HepG2 (cell line): ENCODE data around the gene PLEKHM2. TPM values are rescaled to one million over a fixed set of nuclear protein-coding genes. Genes with fewer than 3 reads are reported as not detected.

Experiments used
- ATAC-seq: fragments of 200-7000 bp; cut with Tn5 transposase; 3 replicates; pipeline ENCODE4 v1.9.1; 2020; ENCODE audit warnings: mild to moderate bottlenecking, moderate library complexity
- BruUV-seq: library from RNA; stranded (reverse); fragments of 400-500 nt; replicated peaks from 2 replicates; lab custom pipeline; 2021; lab: Mats Ljungman, UMichigan
- CTCF ChIA-PET: fragments of 300-600 bp; formaldehyde crosslinking; extraction: SDS; loops from one replicate; lab custom pipeline; 2021; ENCODE audit warnings: low total read pairs, inconsistent platforms, low intra/inter-chr PET ratio; lab: Yijun Ruan, JAX
- POLR2A ChIA-PET: fragments of 350-600 bp; sonication (Branson Sonifier 250); formaldehyde crosslinking; loops from one replicate; lab custom pipeline; 2020; ENCODE audit warnings: antibody characterized with exemption, inconsistent platforms; lab: Yijun Ruan, JAX
- DNase-seq: peaks from one replicate; pipeline ENCODE4 v3.0.0-alpha.2; 2015; ENCODE audit warnings: low spot score
- FAIRE-seq: peaks from 3 replicates; lab custom pipeline; 2011; peaks lifted over from hg19 to GRCh38; lab: Jason Lieb, UNC
- H2AFZ ChIP-seq: one replicate; pipeline ENCODE4 v1.6.1; 2011; ENCODE audit warnings: low read length, inconsistent platforms
- H3K27ac ChIP-seq: fragments of 300-600 bp; 3 replicates; pipeline ENCODE4 v1.8.0; 2011; ENCODE audit warnings: mixed run types, mild to moderate bottlenecking, mixed read lengths, low read length, inconsistent platforms; ENCODE audit not compliant: insufficient read depth; ENCODE audit errors: extremely low read length
- H3K27me3 ChIP-seq, 2 experiments: fragments of 200-600 bp in 1 of 2; 2 replicates in 1 of 2; 3 replicates in 1 of 2; pipeline versions ENCODE4 v1.6.0 to v1.8.0; 2011; ENCODE audit warnings: low read length in 2 of 2, mild to moderate bottlenecking in 2 of 2, moderate library complexity in 2 of 2, inconsistent platforms in 1 of 2; ENCODE audit not compliant: insufficient read depth in 2 of 2, control insufficient read depth in 1 of 2
- H3K36me3 ChIP-seq, 2 experiments: fragments of 200-600 bp in 1 of 2; replicated peaks in 1 of 2; 2 replicates in 1 of 2; 3 replicates in 1 of 2; pipeline versions ENCODE4 v1.5.1 to v1.8.0; 2011; ENCODE audit warnings: low read length in 2 of 2, inconsistent platforms in 1 of 2; ENCODE audit not compliant: insufficient read depth in 2 of 2, control insufficient read depth in 1 of 2
- H3K4me1 ChIP-seq: 2 replicates; pipeline ENCODE4 v1.5.1; 2012; ENCODE audit warnings: low read length, inconsistent platforms; ENCODE audit not compliant: insufficient read depth
- H3K4me2 ChIP-seq: 2 replicates; pipeline ENCODE4 v1.6.0; 2011; ENCODE audit warnings: low read depth, low read length, inconsistent platforms
- H3K4me3 ChIP-seq, 3 experiments: fragments of 200-600 bp in 1 of 3; sonication (generic), shearing (Covaris generic) in 1 of 3; replicated peaks in 1 of 3; 2 replicates each; pipeline ENCODE4 v1.5.1; 2011 to 2016; ENCODE audit warnings: low read length in 3 of 3, inconsistent platforms in 2 of 3, low read depth in 2 of 3, mild to moderate bottlenecking in 2 of 3, control low read depth in 1 of 3, mixed read lengths in 1 of 3; ENCODE audit not compliant: insufficient read depth in 1 of 3
- H3K79me2 ChIP-seq: one replicate; pipeline ENCODE4 v1.6.1; 2011; ENCODE audit warnings: low read length, inconsistent platforms; ENCODE audit not compliant: insufficient read depth
- H3K9ac ChIP-seq: 2 replicates; pipeline ENCODE4 v1.6.0; 2011; ENCODE audit warnings: mild to moderate bottlenecking, low read depth, low read length, inconsistent platforms; ENCODE audit not compliant: insufficient read depth
- H3K9me3 ChIP-seq: 2 replicates; pipeline ENCODE4 v1.5.1; 2012; ENCODE audit warnings: mild to moderate bottlenecking, low read length
- H4K20me1 ChIP-seq: 2 replicates; pipeline ENCODE4 v1.6.0; 2011; ENCODE audit warnings: inconsistent platforms, mild to moderate bottlenecking, low read length, moderate library complexity; ENCODE audit not compliant: insufficient read depth
- AGO2 ChIP-seq: fragments of 200-400 bp; formaldehyde crosslinking; optimal IDR thresholded peaks from 2 replicates; pipeline ENCODE3; 2017; ENCODE audit warnings: mild to moderate bottlenecking, low read depth, low read length, moderate library complexity
- BRF2 ChIP-seq: sonication (generic); formaldehyde crosslinking; IDR thresholded peaks from 2 replicates; pipeline ENCODE4 v1.8.1; 2022; ENCODE audit warnings: mild to moderate bottlenecking, missing genetic modification reagents
- MAFG ChIP-seq: sonication (generic); formaldehyde crosslinking; IDR thresholded peaks from 2 replicates; pipeline ENCODE4 v1.5.1; 2020; ENCODE audit warnings: mild to moderate bottlenecking, missing genetic modification reagents
- MIXL1 ChIP-seq: IDR thresholded peaks from 2 replicates; pipeline ENCODE4 v1.6.1; 2016
- RBAK ChIP-seq: sonication (generic); formaldehyde crosslinking; IDR thresholded peaks from 2 replicates; pipeline ENCODE4 v1.5.1; 2020; ENCODE audit warnings: mild to moderate bottlenecking, missing genetic modification reagents
- SCMH1 ChIP-seq: sonication (generic); formaldehyde crosslinking; IDR thresholded peaks from 2 replicates; pipeline ENCODE4 v1.9.0; 2021; ENCODE audit warnings: missing genetic modification reagents, mild to moderate bottlenecking, borderline replicate concordance
- U2AF1 ChIP-seq: fragments of 200-400 bp; formaldehyde crosslinking; optimal IDR thresholded peaks from 2 replicates; pipeline ENCODE3; 2017; ENCODE audit warnings: mild to moderate bottlenecking, low read depth, low read length
- ZBTB26 ChIP-seq: IDR thresholded peaks from 2 replicates; pipeline ENCODE4 v1.6.1; 2016; ENCODE audit warnings: missing compliant biosample characterization, missing genetic modification reagents, borderline replicate concordance
- ZNF3 ChIP-seq: IDR thresholded peaks from 2 replicates; pipeline ENCODE4 v1.7.0; 2017; ENCODE audit warnings: inconsistent platforms
- WGBS: methylation state at CpG from one replicate; pipeline ENCODE4 v1.1.6; 2017; ENCODE audit warnings: low lambda C conversion rate; 5-methylcytosine and 5-hydroxymethylcytosine counted together
- in situ Hi-C: cut with HindIII; loops from 2 replicates; pipeline ENCODE4 v1.10.0; 2017; ENCODE audit warnings: low pct_unique_long_range_greater_than_20kb; ENCODE audit not compliant: extremely low pct_ligation_motif_present
- intact Hi-C: fragments of 100-400 bp; cut with micrococcal nuclease; formaldehyde crosslinking; loops from one replicate; pipeline ENCODE4 v1.10.0; 2022; ENCODE audit not compliant: unreplicated experiment
- polyA plus RNA-seq, 8 experiments: library from polyadenylated mRNA; depleted of rRNA in 3 of 8; stranded (reverse) in 7 of 8; unstranded in 1 of 8; fragments of >200 nt; fragmentation: Illumina TruSeq in 4 of 8; extraction: Trizol in 4 of 8; gene quantifications; 2 replicates each; pipeline versions ENCODE4 v1.2.1 to v1.2.3, GENCODE V29; 2011 to 2016; ENCODE audit warnings: low read depth in 4 of 8, missing spikeins in 1 of 8, mixed read lengths in 1 of 8; ENCODE audit not compliant: insufficient read depth in 1 of 8
- total RNA-seq, 5 experiments: library from RNA; depleted of rRNA; stranded (reverse); fragments of >200 nt; fragmentation: Illumina TruSeq; extraction: Trizol; gene quantifications; 2 replicates each; pipeline ENCODE4 v1.2.3, GENCODE V29; 2016; ENCODE audit warnings: low read depth in 1 of 5
- TF ChIP-seq, protein P1 (sequence below): sonication (generic); formaldehyde crosslinking; IDR thresholded peaks from 2 replicates; pipeline ENCODE4 v1.5.0; 2020; ENCODE audit warnings: missing genetic modification reagents, mild to moderate bottlenecking, borderline replicate concordance
- TF ChIP-seq, protein P2 (sequence below): sonication (generic); formaldehyde crosslinking; IDR thresholded peaks from 2 replicates; pipeline ENCODE4 v1.9.0; 2021; ENCODE audit warnings: missing genetic modification reagents, borderline replicate concordance

PLEKHM2 gene
- total and polyA plus RNA-seq, 2 of the 13 experiments (the other 11 are each of a cell fraction or from before 2014, with no cell fraction given), result 16.5 to 27.3 TPM

DNA sequence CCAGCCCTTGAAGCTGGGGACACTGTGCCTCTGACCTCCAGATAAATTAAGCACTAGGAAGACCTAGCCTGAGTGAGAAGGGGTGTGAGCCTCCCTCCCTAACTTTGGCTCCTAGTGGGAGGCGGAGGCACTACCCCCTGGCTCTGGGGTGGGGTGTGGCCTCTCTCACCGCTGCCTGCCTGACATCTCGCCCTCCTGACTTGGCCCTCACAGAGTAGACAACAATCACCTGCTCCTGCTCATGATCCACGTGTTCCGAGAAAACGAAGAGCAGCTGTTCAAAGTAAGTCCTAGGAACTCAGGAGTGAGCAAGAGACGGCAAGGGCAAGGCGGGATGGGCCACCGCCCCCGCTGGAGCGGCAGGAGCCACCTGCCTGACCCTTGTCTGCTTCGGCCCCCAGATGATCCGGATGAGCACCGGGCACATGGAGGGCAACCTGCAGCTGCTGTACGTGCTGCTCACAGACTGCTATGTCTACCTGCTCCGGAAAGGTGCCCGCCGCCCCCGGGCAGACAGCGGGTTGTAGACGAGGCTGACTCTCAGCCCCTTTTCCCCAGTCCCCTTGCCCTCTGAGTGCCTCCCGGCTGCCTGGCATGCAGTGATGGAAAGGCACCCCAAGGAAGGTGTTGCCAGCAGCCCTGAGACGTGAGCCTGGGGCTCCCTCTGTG lies 43.9 kb downstream of the PLEKHM2 start:
- no peak for FAIRE-seq
- TF ChIP-seq MAFG (CRISPR knock-in tag) (no peak), AGO2 (peak; percentile 10)
- TF ChIP-seq, all 625 proteins: peak for 1
- WGBS, result 89% methylated on average over 10 of the region's 23 CpGs
- Histone ChIP-seq H3K79me2 (no peaks in the 10 kb centered on the region), H3K9ac (no peak overlapping the region), H3K36me3 (peaks cover 15 to 44% of the 10 kb centered on the region in 2 experiments; a peak in 4 of 5 replicates), H2AFZ (no peak overlapping the region), H3K4me2 (no peak overlapping the region), H3K4me3 (no peak overlapping the region), H3K27ac (no peak overlapping the region), H4K20me1 (no peaks in the 10 kb centered on the region), H3K27me3 (no peaks in the 10 kb centered on the region), H3K9me3 (no peaks in the 10 kb centered on the region), H3K4me1 (no peaks in the 10 kb centered on the region)
- ATAC-seq, result no peak
- no peak for DNase-seq
- intact Hi-C loops, result no loop called here
- TSS peak; percentile 45 for BruUV-seq
- POLR2A ChIA-PET, result no interaction called here
- in situ Hi-C loops, result no loop called here
- CTCF ChIA-PET, result no interaction called here

- Histone ChIP-seq H3K4me1 (no peaks in the 10 kb centered on the region), H3K4me3 (no peak overlapping the region), H3K27ac (no peak overlapping the region), H3K36me3 (peaks cover 17 to 41% of the 10 kb centered on the region in 2 experiments; a peak in 4 of 5 replicates), H3K4me2 (no peak overlapping the region), H3K27me3 (no peaks in the 10 kb centered on the region), H4K20me1 (no peaks in the 10 kb centered on the region), H3K9ac (no peak overlapping the region), H3K9me3 (no peaks in the 10 kb centered on the region), H3K79me2 (no peaks in the 10 kb centered on the region), H2AFZ (no peak overlapping the region)
- intact Hi-C loops (no loop called here), in situ Hi-C loops (no loop called here)
- ATAC-seq (no peak), DNase-seq (no peak), FAIRE-seq (no peak)
- 97% methylated on average over 16 of the region's 22 CpGs for WGBS
- no TSS peak for BruUV-seq
- ChIA-PET CTCF (no interaction called here), POLR2A (no interaction called here)
- TF ChIP-seq ZNF3 (CRISPR knock-in tag) (no peak), U2AF1 (no peak), RBAK (CRISPR knock-in tag) (no peak), SCMH1 (CRISPR knock-in tag) (no peak), MIXL1 (CRISPR knock-in tag) (no peak), ZBTB26 (CRISPR knock-in tag) (no peak), BRF2 (CRISPR knock-in tag) (no peak)
- TF ChIP-seq, protein P1, sequence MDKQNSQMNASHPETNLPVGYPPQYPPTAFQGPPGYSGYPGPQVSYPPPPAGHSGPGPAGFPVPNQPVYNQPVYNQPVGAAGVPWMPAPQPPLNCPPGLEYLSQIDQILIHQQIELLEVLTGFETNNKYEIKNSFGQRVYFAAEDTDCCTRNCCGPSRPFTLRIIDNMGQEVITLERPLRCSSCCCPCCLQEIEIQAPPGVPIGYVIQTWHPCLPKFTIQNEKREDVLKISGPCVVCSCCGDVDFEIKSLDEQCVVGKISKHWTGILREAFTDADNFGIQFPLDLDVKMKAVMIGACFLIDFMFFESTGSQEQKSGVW, result no peak
- TF ChIP-seq, protein P2, sequence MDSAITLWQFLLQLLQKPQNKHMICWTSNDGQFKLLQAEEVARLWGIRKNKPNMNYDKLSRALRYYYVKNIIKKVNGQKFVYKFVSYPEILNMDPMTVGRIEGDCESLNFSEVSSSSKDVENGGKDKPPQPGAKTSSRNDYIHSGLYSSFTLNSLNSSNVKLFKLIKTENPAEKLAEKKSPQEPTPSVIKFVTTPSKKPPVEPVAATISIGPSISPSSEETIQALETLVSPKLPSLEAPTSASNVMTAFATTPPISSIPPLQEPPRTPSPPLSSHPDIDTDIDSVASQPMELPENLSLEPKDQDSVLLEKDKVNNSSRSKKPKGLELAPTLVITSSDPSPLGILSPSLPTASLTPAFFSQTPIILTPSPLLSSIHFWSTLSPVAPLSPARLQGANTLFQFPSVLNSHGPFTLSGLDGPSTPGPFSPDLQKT (CRISPR knock-in tag), result no peak
- TF ChIP-seq, all 625 proteins: peak for 0
Observed at GRCh38 chr1:15728937-15729657, 45.0 kb downstream of the PLEKHM2 start.
